Osteoblast (primary cell): ENCODE data around the gene LRP11. TPM values are rescaled to one million over a fixed set of nuclear protein-coding genes. Genes with fewer than 3 reads are reported as not detected.

Experiments
- DNase-seq: peaks from one replicate; pipeline ENCODE4 v3.0.0; 2011; ENCODE audit warnings: low spot score, mixed read lengths; ENCODE audit not compliant: insufficient read length; ENCODE audit errors: missing footprints
- H2AFZ ChIP-seq: 2 replicates; pipeline ENCODE4 v1.6.0; 2011; ENCODE audit warnings: mild to moderate bottlenecking, low read length
- H3K27ac ChIP-seq: 2 replicates; pipeline ENCODE4 v1.5.1; 2011; ENCODE audit warnings: mild to moderate bottlenecking, low read depth, low read length, moderate library complexity
- H3K27me3 ChIP-seq: 2 replicates; pipeline ENCODE4 v1.6.0; 2012; ENCODE audit warnings: mild to moderate bottlenecking, control low read depth, inconsistent platforms, low read length, moderate library complexity; ENCODE audit not compliant: insufficient read depth
- H3K36me3 ChIP-seq: 2 replicates; pipeline ENCODE4 v1.5.1; 2011; ENCODE audit warnings: mild to moderate bottlenecking, low read length, control low read depth, moderate library complexity; ENCODE audit not compliant: insufficient read depth
- H3K4me1 ChIP-seq: 2 replicates; pipeline ENCODE4 v1.5.1; 2011; ENCODE audit warnings: mild to moderate bottlenecking, low read length, control low read depth, moderate library complexity; ENCODE audit not compliant: insufficient read depth
- H3K4me2 ChIP-seq: 2 replicates; pipeline ENCODE4 v1.6.0; 2011; ENCODE audit warnings: mild to moderate bottlenecking, low read length; ENCODE audit not compliant: insufficient read depth
- H3K4me3 ChIP-seq: fragments of 200-600 bp; sonication (generic); 3 replicates; pipeline ENCODE4 v1.5.1; 2012; ENCODE audit warnings: mild to moderate bottlenecking, low read length, inconsistent platforms; ENCODE audit not compliant: insufficient read depth
- H3K79me2 ChIP-seq: 2 replicates; pipeline ENCODE4 v1.6.0; 2012; ENCODE audit warnings: mild to moderate bottlenecking, low read length, control low read depth, inconsistent platforms; ENCODE audit not compliant: insufficient read depth
- H3K9me3 ChIP-seq: 2 replicates; pipeline ENCODE4 v1.5.1; 2011; ENCODE audit warnings: low read depth, low read length, control low read depth
- H4K20me1 ChIP-seq: 2 replicates; pipeline ENCODE4 v1.6.0; 2012; ENCODE audit warnings: mild to moderate bottlenecking, low read length, control low read depth; ENCODE audit not compliant: insufficient read depth
- CTCF ChIP-seq: IDR thresholded peaks from 2 replicates; pipeline ENCODE4 v1.5.1; 2011; ENCODE audit warnings: mild to moderate bottlenecking, low read depth, low read length, moderate library complexity; ENCODE audit errors: extremely low read depth
- total RNA-seq: library from RNA; depleted of rRNA; stranded (reverse); fragments of >200 nt; gene quantifications from 2 replicates; pipeline ENCODE4 v1.2.3, GENCODE V29; 2012

The LRP11 gene
- total RNA-seq, 1 donor: 39.4 TPM

GRCh38 chr6:149771925-149772324 lies 92.2 kb downstream of the LRP11 start:
- TF ChIP-seq CTCF: no peak
- H3K27me3 ChIP-seq: no peaks in the 10 kb centered on the region
- no peak for DNase-seq
- peaks cover 39% of the 10 kb centered on the region for H3K79me2 ChIP-seq
- no peak overlapping the region for H3K4me2 ChIP-seq
- H2AFZ ChIP-seq: no peak overlapping the region
- peaks cover 6% of the 10 kb centered on the region for H4K20me1 ChIP-seq
- no peak overlapping the region for H3K4me3 ChIP-seq
- no peak overlapping the region for H3K27ac ChIP-seq
- H3K9me3 ChIP-seq: no peaks in the 10 kb centered on the region
- H3K4me1 ChIP-seq: peaks cover 7% of the 10 kb centered on the region
- H3K36me3 ChIP-seq: peaks cover 50% of the 10 kb centered on the region

- H2AFZ ChIP-seq: no peak overlapping the region
- TF ChIP-seq CTCF: no peak
- no peak overlapping the region for H3K4me2 ChIP-seq
- H3K27me3 ChIP-seq: no peaks in the 10 kb centered on the region
- peaks cover 11% of the 10 kb centered on the region for H3K4me1 ChIP-seq
- H3K36me3 ChIP-seq: peaks cover 46% of the 10 kb centered on the region
- no peak overlapping the region for H3K4me3 ChIP-seq
- H3K9me3 ChIP-seq: no peaks in the 10 kb centered on the region
- no peak for DNase-seq
- H3K79me2 ChIP-seq: peaks cover 41% of the 10 kb centered on the region
- peaks cover 8% of the 10 kb centered on the region for H4K20me1 ChIP-seq
- H3K27ac ChIP-seq: no peak overlapping the region
These were observed 93.0 kb downstream of the LRP11 start for GRCh38 chr6:149771185-149771584.

GRCh38 chr6:149769676-149770075 lies 94.5 kb downstream of the LRP11 start:
- Histone ChIP-seq H2AFZ (no peak overlapping the region), H3K4me3 (no peak overlapping the region), H3K4me1 (peaks cover 11% of the 10 kb centered on the region), H3K9me3 (no peaks in the 10 kb centered on the region), H3K79me2 (peaks cover 45% of the 10 kb centered on the region), H4K20me1 (peaks cover 13% of the 10 kb centered on the region), H3K4me2 (no peak overlapping the region), H3K27me3 (no peaks in the 10 kb centered on the region), H3K36me3 (peaks cover 44% of the 10 kb centered on the region), H3K27ac (no peak overlapping the region)
- TF ChIP-seq CTCF: no peak
- DNase-seq: no peak

Other genes with a start within 250 kb of the LRP11 start
- 35.4 and 36.9 TPM in 2 replicates for gene KATNA1, start 215.6 kb downstream of the LRP11 start, total RNA-seq
- gene LATS1, start 146.3 kb downstream of the LRP11 start, total RNA-seq: 25.0 and 29.2 TPM in 2 replicates
- gene NUP43, start 117.8 kb downstream of the LRP11 start, total RNA-seq: 17.7 and 25.0 TPM in 2 replicates
- gene PCMT1, start 114.6 kb downstream of the LRP11 start, total RNA-seq: 91.6 and 104 TPM in 2 replicates
- gene RAET1E, start 33.8 kb upstream of the LRP11 start, total RNA-seq: 0.36 and 0.88 TPM in 2 replicates
- 1.5 and 1.8 TPM in 2 replicates for gene RAET1G, start 58.8 kb upstream of the LRP11 start, total RNA-seq
- 2.5 and 3.2 TPM in 2 replicates for gene ULBP2, start 77.7 kb upstream of the LRP11 start, total RNA-seq
- gene ULBP1, start 99.6 kb upstream of the LRP11 start, total RNA-seq: 0.72 and 0.88 TPM in 2 replicates
- not detected in 2 replicates for gene RAET1L, start 161.2 kb upstream of the LRP11 start, total RNA-seq
- gene ULBP3, start 204.8 kb upstream of the LRP11 start, total RNA-seq: 11.2 and 12.7 TPM in 2 replicates